ENCODE results near the gene TMPRSS2. TPM values are rescaled to one million over a fixed set of nuclear protein-coding genes. Genes with fewer than 3 reads are reported as not detected.

The TMPRSS2 gene
- total RNA-seq, 1 experiment from 2014 or later = 1.1 TPM

- Histone ChIP-seq H4K20me1 (ENCODE audit: insufficient read depth) (no peaks in the 10 kb centered on the region), H3K4me3 (replicated peaks in 1 of 2; ENCODE audit: low read depth in 1 of 2, low read length in 2 of 2) (no peak overlapping the region), H3K4me2 (ENCODE audit: low read length) (no peak overlapping the region), H3K9ac (ENCODE audit: low read length) (no peak overlapping the region), H3K4me1 (ENCODE audit: control insufficient read depth in 1 of 2, insufficient read depth in 2 of 2, low read length in 2 of 2) (no peaks in the 10 kb centered on the region), H3K27ac (ENCODE audit: low read depth, low read length) (no peak overlapping the region), H2AFZ (ENCODE audit: low read depth, low read length, poor library complexity, severe bottlenecking) (no peak overlapping the region), H3K36me3 (ENCODE audit: control insufficient read depth in 1 of 2, insufficient read depth in 2 of 2, low read length in 2 of 2) (no peaks in the 10 kb centered on the region), H3K79me2 (ENCODE audit: insufficient read depth, low read length) (no peaks in the 10 kb centered on the region), H3K9me2 (ENCODE audit: insufficient read depth) (no peaks in the 10 kb centered on the region), H3K9me3 (ENCODE audit: control insufficient read depth in 1 of 2, insufficient read depth in 1 of 2, low read depth in 1 of 2, low read length in 2 of 2) (no peaks in the 10 kb centered on the region), H3K27me3 (ENCODE audit: insufficient read depth, low read length) (no peaks in the 10 kb centered on the region)
- no peak for ATAC-seq
- DNase-seq (ENCODE audit: low read depth, low spot score) = no peak
- TF ChIP-seq POLR2AphosphoS5 (IDR thresholded peaks at IDR 0.05; ENCODE audit: low read depth, low read length) (no peak), JUND (IDR thresholded peaks at IDR 0.05) (no peak), EZH2 (IDR thresholded peaks at IDR 0.05) (no peak), SP1 (IDR thresholded peaks at IDR 0.05; ENCODE audit: low read depth) (no peak), SIN3A (IDR thresholded peaks at IDR 0.05; ENCODE audit: low read depth) (no peak), MAX (IDR thresholded peaks at IDR 0.05) (no peak), RAD21 (IDR thresholded peaks at IDR 0.05; ENCODE audit: low read depth) (no peak), FOSL1 (IDR thresholded peaks at IDR 0.05; ENCODE audit: low read depth) (no peak), EZH2phosphoT487 (IDR thresholded peaks at IDR 0.05; ENCODE audit: borderline replicate concordance) (no peak), ELF1 (IDR thresholded peaks at IDR 0.05; ENCODE audit: borderline replicate concordance, low read depth) (no peak), ZFX (IDR thresholded peaks at IDR 0.05) (no peak), CTCF (IDR thresholded peaks at IDR 0.05 in 2 of 3, conservative IDR thresholded peaks at IDR 0.05 in 1 of 3; ENCODE audit: borderline replicate concordance in 1 of 3, insufficient read depth in 1 of 3, low read depth in 2 of 3, low read length in 2 of 3) (no peak), POLR2A (IDR thresholded peaks at IDR 0.05; ENCODE audit: borderline replicate concordance, extremely low read depth, insufficient read depth, insufficient read length) (no peak), REST (IDR thresholded peaks at IDR 0.05; ENCODE audit: low read depth) (no peak), SRF (IDR thresholded peaks at IDR 0.05; ENCODE audit: low read depth) (no peak)
- ChIA-PET POLR2A (no interaction called here), CTCF (no interaction called here), RAD21 (ENCODE audit: low non-redundant PET in 1 of 2, low total read pairs in 2 of 2, uncharacterized antibody in 2 of 2, unreplicated experiment in 2 of 2) (no interaction called here)
- intact Hi-C loops (cut with micrococcal nuclease) = no loop called here
- no TSS peak for BruUV-seq (replicated peaks)
Observed at GRCh38 chr21:41442481-41443186, 65.3 kb downstream of the TMPRSS2 start.

All from HCT116 (cell line).